Loucy (cell line): ENCODE results near the gene TMPRSS6.

Experiments
- H2AFZ ChIP-seq: fragments of 200-600 bp; sonication (generic); 2 replicates; pipeline ENCODE4 v1.6.0; 2016; ENCODE audit warnings: antibody characterized with exemption, mild to moderate bottlenecking, low read length, moderate library complexity
- H3F3A ChIP-seq: fragments of 200-600 bp; 2 replicates; pipeline ENCODE4 v1.6.0; 2016; ENCODE audit warnings: antibody characterized with exemption, low read depth, mild to moderate bottlenecking
- H3K27me3 ChIP-seq: fragments of 200-600 bp; sonication (generic); 2 replicates; pipeline ENCODE4 v1.6.1; 2014; ENCODE audit warnings: low read length, mild to moderate bottlenecking; ENCODE audit not compliant: insufficient read depth, poor library complexity, severe bottlenecking
- H3K36me3 ChIP-seq: fragments of 200-600 bp; sonication (generic); 2 replicates; pipeline ENCODE4 v1.6.1; 2016; ENCODE audit warnings: low read length; ENCODE audit not compliant: insufficient read depth
- H3K4me1 ChIP-seq: fragments of 200-600 bp; sonication (generic); 2 replicates; pipeline ENCODE4 v1.5.1; 2014; ENCODE audit warnings: low read length, mild to moderate bottlenecking; ENCODE audit not compliant: insufficient read depth, poor library complexity, severe bottlenecking
- H3K4me2 ChIP-seq: fragments of 200-600 bp; sonication (generic); 2 replicates; pipeline ENCODE4 v1.6.0; 2014; ENCODE audit warnings: antibody characterized with exemption, low read length, low read depth, mild to moderate bottlenecking; ENCODE audit not compliant: poor library complexity, severe bottlenecking
- H3K4me3 ChIP-seq: fragments of 200-600 bp; sonication (generic); 2 replicates; pipeline ENCODE4 v1.5.1; 2014; ENCODE audit warnings: low read length, mild to moderate bottlenecking, mixed read lengths; ENCODE audit not compliant: poor library complexity, severe bottlenecking
- H3K79me2 ChIP-seq: fragments of 200-600 bp; sonication (generic); 2 replicates; pipeline ENCODE4 v1.6.1; 2014; ENCODE audit warnings: low read length; ENCODE audit not compliant: insufficient read depth
- H3K9ac ChIP-seq: fragments of 200-600 bp; sonication (generic); 2 replicates; pipeline ENCODE4 v1.6.0; 2014; ENCODE audit warnings: mild to moderate bottlenecking, low read depth, low read length, moderate library complexity; ENCODE audit not compliant: poor library complexity, severe bottlenecking
- H3K9me2 ChIP-seq: fragments of 200-600 bp; sonication (generic); replicated peaks from 2 replicates; pipeline ENCODE4 v1.6.1; 2016; ENCODE audit warnings: low read depth, low read length, mixed read lengths
- H3K9me3 ChIP-seq: fragments of 200-600 bp; sonication (generic); 2 replicates; pipeline ENCODE4 v1.6.1; 2014; ENCODE audit warnings: mild to moderate bottlenecking, antibody characterized with exemption, low read length, low read depth; ENCODE audit not compliant: insufficient read depth
- H4K20me1 ChIP-seq: fragments of 200-600 bp; sonication (generic); 2 replicates; pipeline ENCODE4 v1.6.0; 2014; ENCODE audit warnings: antibody characterized with exemption, low read length, mild to moderate bottlenecking; ENCODE audit not compliant: insufficient read depth, poor library complexity, severe bottlenecking
- CTCF ChIP-seq: fragments of 200-600 bp; sonication (generic); conservative IDR thresholded peaks from 2 replicates; pipeline ENCODE4 v1.5.1; 2014; ENCODE audit warnings: mild to moderate bottlenecking, antibody characterized with exemption, low read length
- EZH2phosphoT487 ChIP-seq: fragments of 200-600 bp; IDR thresholded peaks from 2 replicates; pipeline ENCODE4 v1.6.1; 2018; ENCODE audit warnings: antibody characterized with exemption, mild to moderate bottlenecking, moderate library complexity, borderline replicate concordance

Gene TMPRSS6

GRCh38 chr22:37113757-37114156, 4.2 kb upstream of the TMPRSS6 start:
- H3K36me3 ChIP-seq, result no peaks in the 10 kb centered on the region
- no peaks in the 10 kb centered on the region for H3K9me3 ChIP-seq
- no peaks in the 10 kb centered on the region for H3K27me3 ChIP-seq
- H3K9me2 ChIP-seq, result no peaks in the 10 kb centered on the region
- no peaks in the 10 kb centered on the region for H3K79me2 ChIP-seq
- H3K4me2 ChIP-seq, result no peak overlapping the region
- TF ChIP-seq CTCF, result no peak
- no peak for TF ChIP-seq EZH2phosphoT487
- no peak overlapping the region for H3K9ac ChIP-seq
- H2AFZ ChIP-seq, result no peak overlapping the region
- H3K4me3 ChIP-seq, result no peak overlapping the region
- no peaks in the 10 kb centered on the region for H3K4me1 ChIP-seq
- H4K20me1 ChIP-seq, result no peaks in the 10 kb centered on the region
- no peaks in the 10 kb centered on the region for H3F3A ChIP-seq

- Histone ChIP-seq H3F3A (no peaks in the 10 kb centered on the region), H3K4me3 (no peak overlapping the region), H4K20me1 (no peaks in the 10 kb centered on the region), H3K9me3 (no peaks in the 10 kb centered on the region), H3K27me3 (no peaks in the 10 kb centered on the region), H3K4me2 (no peak overlapping the region), H2AFZ (no peak overlapping the region), H3K9ac (no peak overlapping the region), H3K79me2 (no peaks in the 10 kb centered on the region), H3K36me3 (no peaks in the 10 kb centered on the region), H3K9me2 (no peaks in the 10 kb centered on the region), H3K4me1 (no peaks in the 10 kb centered on the region)
- TF ChIP-seq EZH2phosphoT487, result no peak
- no peak for TF ChIP-seq CTCF
Measured at GRCh38 chr22:37112084-37112728, 2.7 kb upstream of the TMPRSS6 start.

GRCh38 chr22:37111156-37111717, 1.7 kb upstream of the TMPRSS6 start:
- TF ChIP-seq CTCF, result no peak
- no peak for TF ChIP-seq EZH2phosphoT487
- no peak overlapping the region for H3K9ac ChIP-seq

More at GRCh38 chr22:37111156-37111717, 1.7 kb upstream of the TMPRSS6 start:
- no peaks in the 10 kb centered on the region for H3K4me1 ChIP-seq
- no peak overlapping the region for H3K4me2 ChIP-seq
- H3K4me3 ChIP-seq, result no peak overlapping the region
- no peaks in the 10 kb centered on the region for H3K9me3 ChIP-seq
- H3K9me2 ChIP-seq, result no peaks in the 10 kb centered on the region
- no peaks in the 10 kb centered on the region for H3F3A ChIP-seq
- H3K27me3 ChIP-seq, result no peaks in the 10 kb centered on the region
- H2AFZ ChIP-seq, result no peak overlapping the region
- no peaks in the 10 kb centered on the region for H4K20me1 ChIP-seq
- no peaks in the 10 kb centered on the region for H3K36me3 ChIP-seq
- H3K79me2 ChIP-seq, result no peaks in the 10 kb centered on the region
